K562 (cell line): ENCODE results near the gene DNMT1. TPM values are rescaled to one million over a fixed set of nuclear protein-coding genes. Genes with fewer than 3 reads are reported as not detected.

ENCODE experiments used
- ASH1L ChIP-seq: fragments of 450-650 bp; IDR thresholded peaks from 2 replicates; pipeline ENCODE4 v1.6.1; 2018; ENCODE audit warnings: borderline replicate concordance, mild to moderate bottlenecking, low read depth; ENCODE audit not compliant: partially characterized antibody
- ESRRA ChIP-seq: fragments of 450-650 bp; IDR thresholded peaks from 2 replicates; pipeline ENCODE4 v1.6.1; 2014; ENCODE audit warnings: low read depth, mild to moderate bottlenecking, moderate library complexity, borderline replicate concordance
- HMGN3 ChIP-seq: IDR thresholded peaks from 2 replicates; pipeline ENCODE4 v1.6.1; 2011; ENCODE audit warnings: borderline replicate concordance, low read depth, mild to moderate bottlenecking, mixed read lengths, low read length; ENCODE audit not compliant: insufficient read length; ENCODE audit errors: extremely low read depth
- POLR2A ChIP-seq: fragments of 450-650 bp; conservative IDR thresholded peaks from 2 replicates; pipeline ENCODE4 v1.6.1; 2016
- PURB ChIP-seq: sonication (generic); formaldehyde crosslinking; IDR thresholded peaks from 2 replicates; pipeline ENCODE4 v1.9.0; 2021; ENCODE audit warnings: low read depth, mild to moderate bottlenecking, missing genetic modification reagents
- SIN3B ChIP-seq: fragments of 450-650 bp; IDR thresholded peaks from 2 replicates; pipeline ENCODE4 v1.6.1; 2017; ENCODE audit warnings: low read depth, mild to moderate bottlenecking, moderate library complexity
- ZBTB7A ChIP-seq: IDR thresholded peaks from 2 replicates; pipeline ENCODE4 v1.6.1; 2011; ENCODE audit warnings: low read depth, mild to moderate bottlenecking, low read length, moderate library complexity, borderline replicate concordance; ENCODE audit not compliant: control insufficient read depth
- ZFP30 ChIP-seq: fragments of 250-450 bp; sonication (Bioruptor Pico); IDR thresholded peaks from 2 replicates; pipeline ENCODE4 v1.8.0; 2022; ENCODE audit warnings: moderate library complexity, mild to moderate bottlenecking, inconsistent platforms, borderline replicate concordance
- polyA plus RNA-seq, 8 experiments: library from polyadenylated mRNA; depleted of rRNA in 4 of 8; stranded (reverse) in 5 of 8; unstranded in 3 of 8; fragments of >200 nt; fragmentation: Nextera tagmentation in 2 of 8; fragmentation: Illumina TruSeq in 1 of 8; extraction: Ambion mirVana in 2 of 8; extraction: Trizol in 1 of 8; gene quantifications; 2 replicates each; pipeline versions ENCODE4 v1.2.1 to v1.2.3, GENCODE V29; 2011 to 2014; ENCODE audit warnings: inconsistent platforms in 1 of 8, missing spikeins in 1 of 8
- total RNA-seq, 7 experiments: library from RNA; depleted of rRNA in 6 of 7; stranded (reverse); fragments of >200 nt in 6 of 7; fragmentation: Illumina TruSeq in 2 of 7; extraction: Trizol in 2 of 7; gene quantifications; 2 replicates each; pipeline versions ENCODE4 v1.2.1 to v1.2.3, GENCODE V29; 2011 to 2021; ENCODE audit warnings: low replicate concordance in 1 of 7
- TF ChIP-seq, protein P1 (sequence below), 2 experiments: fragments of 450-650 bp in 1 of 2; sonication (generic) in 1 of 2; formaldehyde crosslinking in 1 of 2; IDR thresholded peaks; 2 replicates each; pipeline versions ENCODE4 v1.7.1 to v1.9.0; 2016 to 2022; ENCODE audit warnings: inconsistent platforms in 1 of 2, mild to moderate bottlenecking in 1 of 2, missing genetic modification reagents in 1 of 2
- TF ChIP-seq, protein P2 (sequence below): fragments of 450-650 bp; IDR thresholded peaks from 2 replicates; pipeline ENCODE4 v1.6.1; 2018; ENCODE audit not compliant: partially characterized antibody
- TF ChIP-seq, protein P3 (sequence below), 2 experiments: fragments of 250-450 bp in 1 of 2; fragments of 450-650 bp in 1 of 2; sonication (Bioruptor Pico) in 1 of 2; IDR thresholded peaks; 2 replicates each; pipeline versions ENCODE4 v1.6.1 to v1.8.0; 2016 to 2021; ENCODE audit warnings: mild to moderate bottlenecking in 2 of 2, moderate library complexity in 2 of 2, missing compliant biosample characterization in 1 of 2, missing genetic modification characterization in 1 of 2

The DNMT1 gene
- total and polyA plus RNA-seq, 9 of the 15 experiments (the other 6 are each of a cell fraction or from before 2014, with no cell fraction given), result 80.1 to 271 (median 121) TPM

DNA sequence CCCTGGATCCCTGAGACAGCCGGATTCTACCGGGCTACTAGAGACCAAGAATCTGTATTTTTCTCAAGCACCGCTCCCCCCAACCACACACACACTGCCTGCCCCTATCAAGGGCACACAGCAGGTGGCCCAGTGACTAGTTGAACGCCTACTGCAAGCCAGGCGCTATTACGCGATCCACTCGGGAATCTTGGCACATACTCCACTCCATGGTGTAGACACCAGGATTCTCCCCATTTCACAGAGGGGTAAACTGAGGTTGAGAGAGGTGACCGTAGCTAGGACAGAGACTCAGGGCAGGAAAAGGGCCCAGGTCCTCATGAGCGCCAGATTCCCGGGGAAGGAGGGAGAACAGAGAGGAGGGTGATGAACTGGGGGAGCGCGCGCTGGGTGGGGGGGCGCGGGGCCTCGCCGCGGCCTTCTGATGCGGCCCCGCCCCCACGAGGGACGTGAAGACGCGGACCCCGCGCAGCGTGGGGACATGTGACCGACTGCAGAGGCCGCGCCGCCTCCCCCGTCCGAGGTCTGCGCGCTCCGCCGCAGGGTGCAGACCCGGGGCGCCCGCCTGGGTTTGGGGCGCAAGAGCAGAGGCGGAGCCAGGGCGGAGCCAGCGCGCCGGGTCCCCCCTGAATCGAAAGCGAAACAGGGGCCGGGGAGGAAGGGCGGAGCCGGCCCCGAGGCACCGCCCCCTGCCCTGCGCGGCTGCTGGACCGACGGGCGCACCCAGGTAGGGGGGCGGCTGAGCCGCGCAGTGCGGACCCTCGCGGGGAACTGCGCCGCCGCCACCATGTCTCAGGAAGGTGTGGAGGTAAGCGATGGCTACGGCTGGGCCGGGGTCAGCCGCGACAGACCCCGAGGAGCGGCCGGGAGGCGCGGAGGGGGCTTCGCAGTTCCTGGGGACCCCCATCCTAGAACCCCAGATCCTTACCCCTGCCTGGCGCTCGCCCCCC is 108.8 kb downstream of the DNMT1 start, which contains the start of gene SHFL (continued):
- TF ChIP-seq, protein P1, sequence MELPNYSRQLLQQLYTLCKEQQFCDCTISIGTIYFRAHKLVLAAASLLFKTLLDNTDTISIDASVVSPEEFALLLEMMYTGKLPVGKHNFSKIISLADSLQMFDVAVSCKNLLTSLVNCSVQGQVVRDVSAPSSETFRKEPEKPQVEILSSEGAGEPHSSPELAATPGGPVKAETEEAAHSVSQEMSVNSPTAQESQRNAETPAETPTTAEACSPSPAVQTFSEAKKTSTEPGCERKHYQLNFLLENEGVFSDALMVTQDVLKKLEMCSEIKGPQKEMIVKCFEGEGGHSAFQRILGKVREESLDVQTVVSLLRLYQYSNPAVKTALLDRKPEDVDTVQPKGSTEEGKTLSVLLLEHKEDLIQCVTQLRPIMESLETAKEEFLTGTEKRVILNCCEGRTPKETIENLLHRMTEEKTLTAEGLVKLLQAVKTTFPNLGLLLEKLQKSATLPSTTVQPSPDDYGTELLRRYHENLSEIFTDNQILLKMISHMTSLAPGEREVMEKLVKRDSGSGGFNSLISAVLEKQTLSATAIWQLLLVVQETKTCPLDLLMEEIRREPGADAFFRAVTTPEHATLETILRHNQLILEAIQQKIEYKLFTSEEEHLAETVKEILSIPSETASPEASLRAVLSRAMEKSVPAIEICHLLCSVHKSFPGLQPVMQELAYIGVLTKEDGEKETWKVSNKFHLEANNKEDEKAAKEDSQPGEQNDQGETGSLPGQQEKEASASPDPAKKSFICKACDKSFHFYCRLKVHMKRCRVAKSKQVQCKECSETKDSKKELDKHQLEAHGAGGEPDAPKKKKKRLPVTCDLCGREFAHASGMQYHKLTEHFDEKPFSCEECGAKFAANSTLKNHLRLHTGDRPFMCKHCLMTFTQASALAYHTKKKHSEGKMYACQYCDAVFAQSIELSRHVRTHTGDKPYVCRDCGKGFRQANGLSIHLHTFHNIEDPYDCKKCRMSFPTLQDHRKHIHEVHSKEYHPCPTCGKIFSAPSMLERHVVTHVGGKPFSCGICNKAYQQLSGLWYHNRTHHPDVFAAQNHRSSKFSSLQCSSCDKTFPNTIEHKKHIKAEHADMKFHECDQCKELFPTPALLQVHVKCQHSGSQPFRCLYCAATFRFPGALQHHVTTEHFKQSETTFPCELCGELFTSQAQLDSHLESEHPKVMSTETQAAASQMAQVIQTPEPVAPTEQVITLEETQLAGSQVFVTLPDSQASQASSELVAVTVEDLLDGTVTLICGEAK (IDR thresholded peaks at IDR 0.05), result 0 out of 2 replicates have a peak, but pooled peaks have one; percentile 30
- TF ChIP-seq, protein P1 (CRISPR knock-in tag; IDR thresholded peaks at IDR 0.05), result no peak
- peak; percentile 88; the same call in 1 of the 2 replicates for TF ChIP-seq ZBTB7A
- peak; percentile 38; the same call in 1 of the 2 replicates for TF ChIP-seq POLR2A
- peak; percentile 47 for TF ChIP-seq HMGN3
- peak; percentile 97 for TF ChIP-seq ESRRA
- no peak for TF ChIP-seq ASH1L
- TF ChIP-seq PURB (CRISPR knock-in tag), result no peak
- TF ChIP-seq, protein P2, sequence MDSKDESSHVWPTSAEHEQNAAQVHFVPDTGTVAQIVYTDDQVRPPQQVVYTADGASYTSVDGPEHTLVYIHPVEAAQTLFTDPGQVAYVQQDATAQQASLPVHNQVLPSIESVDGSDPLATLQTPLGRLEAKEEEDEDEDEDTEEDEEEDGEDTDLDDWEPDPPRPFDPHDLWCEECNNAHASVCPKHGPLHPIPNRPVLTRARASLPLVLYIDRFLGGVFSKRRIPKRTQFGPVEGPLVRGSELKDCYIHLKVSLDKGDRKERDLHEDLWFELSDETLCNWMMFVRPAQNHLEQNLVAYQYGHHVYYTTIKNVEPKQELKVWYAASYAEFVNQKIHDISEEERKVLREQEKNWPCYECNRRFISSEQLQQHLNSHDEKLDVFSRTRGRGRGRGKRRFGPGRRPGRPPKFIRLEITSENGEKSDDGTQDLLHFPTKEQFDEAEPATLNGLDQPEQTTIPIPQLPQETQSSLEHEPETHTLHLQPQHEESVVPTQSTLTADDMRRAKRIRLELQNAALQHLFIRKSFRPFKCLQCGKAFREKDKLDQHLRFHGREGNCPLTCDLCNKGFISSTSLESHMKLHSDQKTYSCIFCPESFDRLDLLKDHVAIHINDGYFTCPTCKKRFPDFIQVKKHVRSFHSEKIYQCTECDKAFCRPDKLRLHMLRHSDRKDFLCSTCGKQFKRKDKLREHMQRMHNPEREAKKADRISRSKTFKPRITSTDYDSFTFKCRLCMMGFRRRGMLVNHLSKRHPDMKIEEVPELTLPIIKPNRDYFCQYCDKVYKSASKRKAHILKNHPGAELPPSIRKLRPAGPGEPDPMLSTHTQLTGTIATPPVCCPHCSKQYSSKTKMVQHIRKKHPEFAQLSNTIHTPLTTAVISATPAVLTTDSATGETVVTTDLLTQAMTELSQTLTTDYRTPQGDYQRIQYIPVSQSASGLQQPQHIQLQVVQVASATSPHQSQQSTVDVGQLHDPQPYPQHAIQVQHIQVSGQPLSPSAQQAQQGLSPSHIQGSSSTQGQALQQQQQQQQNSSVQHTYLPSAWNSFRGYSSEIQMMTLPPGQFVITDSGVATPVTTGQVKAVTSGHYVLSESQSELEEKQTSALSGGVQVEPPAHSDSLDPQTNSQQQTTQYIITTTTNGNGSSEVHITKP, result peak; percentile 82
- TF ChIP-seq SIN3B, result no peak
- TF ChIP-seq ZFP30 (CRISPR knock-in tag), result no peak
- TF ChIP-seq, protein P3, sequence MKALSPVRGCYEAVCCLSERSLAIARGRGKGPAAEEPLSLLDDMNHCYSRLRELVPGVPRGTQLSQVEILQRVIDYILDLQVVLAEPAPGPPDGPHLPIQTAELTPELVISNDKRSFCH (CRISPR knock-in tag; IDR thresholded peaks at IDR 0.05), result no peak
- TF ChIP-seq, protein P3 (tag; IDR thresholded peaks at IDR 0.05), result peak; percentile 62; the same call in 1 of the 2 replicates
